GM13977 (cell line): Measurements from ENCODE around the gene LUM.

Source experiments
- DNase-seq: peaks from one replicate; pipeline ENCODE4 v3.0.0; 2012; ENCODE audit warnings: low spot score
- CTCF ChIP-seq: IDR thresholded peaks from 2 replicates; pipeline ENCODE4 v1.5.1; 2012; ENCODE audit warnings: mild to moderate bottlenecking, control low read depth; ENCODE audit not compliant: insufficient read depth; ENCODE audit errors: extremely low read depth, missing control alignments
- in situ Hi-C: fragments of 300-500 bp; cut with MboI; formaldehyde crosslinking; loops from one replicate; pipeline ENCODE4 v1.12.0; 2022; ENCODE audit warnings: low sequenced_read_pairs, low pct_unique_long_range_greater_than_20kb, mixed read lengths, inconsistent platforms; ENCODE audit not compliant: unreplicated experiment

LUM gene

GRCh38 chr12:91078501-91078900 is 32.8 kb downstream of the LUM start:
- TF ChIP-seq CTCF, result no peak
- DNase-seq, result no peak
- in situ Hi-C loops, result no loop called here

- DNase-seq, result no peak
- in situ Hi-C loops, result no loop called here
- TF ChIP-seq CTCF, result no peak
These were observed 33.9 kb downstream of the LUM start for GRCh38 chr12:91077228-91077954.

GRCh38 chr12:91074851-91075250 is 36.4 kb downstream of the LUM start:
- DNase-seq, result no peak
- no peak for TF ChIP-seq CTCF
- in situ Hi-C loops, result no loop called here

GRCh38 chr12:91074154-91074709 is 37.1 kb downstream of the LUM start:
- no peak for TF ChIP-seq CTCF
- in situ Hi-C loops, result no loop called here
- DNase-seq, result no peak

GRCh38 chr12:91073426-91073825 is 37.9 kb downstream of the LUM start:
- TF ChIP-seq CTCF, result no peak
- no peak for DNase-seq
- in situ Hi-C loops, result no loop called here

GRCh38 chr12:91072931-91073330 is 38.4 kb downstream of the LUM start:
- in situ Hi-C loops, result no loop called here
- DNase-seq, result no peak
- no peak for TF ChIP-seq CTCF

GRCh38 chr12:91070936-91071335 is 40.4 kb downstream of the LUM start:
- TF ChIP-seq CTCF, result no peak
- in situ Hi-C loops, result no loop called here
- no peak for DNase-seq
